Activated CD4-positive, alpha-beta T cell treated with anti-CD3 and anti-CD28 coated beads, Interleukin-2, amount 50 U/mL, for 4 hours (primary cell): ENCODE results near the gene GPC6.

Experiments used
- DNase-seq, 2 experiments: peaks; one replicate each; pipeline ENCODE4 v3.0.0-alpha.2; 2020

GPC6 gene

GRCh38 chr13:93386116-93386515 is 159.5 kb downstream of the GPC6 start:
- DNase-seq: no peak

GRCh38 chr13:93388701-93389100 is 162.1 kb downstream of the GPC6 start:
- DNase-seq: no peak

- DNase-seq: no peak
Measured at GRCh38 chr13:93397619-93398018, 171.0 kb downstream of the GPC6 start.

GRCh38 chr13:93398167-93399035 is 171.8 kb downstream of the GPC6 start:
- no peak for DNase-seq

- no peak for DNase-seq
Measured at GRCh38 chr13:93399212-93399611, 172.6 kb downstream of the GPC6 start.

- DNase-seq: no peak
Measured at GRCh38 chr13:93406136-93406535, 179.5 kb downstream of the GPC6 start.

- DNase-seq: no peak
Measured at GRCh38 chr13:93407551-93407950, 180.9 kb downstream of the GPC6 start.

- no peak for DNase-seq
Measured at GRCh38 chr13:93409001-93409400, 182.4 kb downstream of the GPC6 start.

- DNase-seq: no peak
Measured at GRCh38 chr13:93409816-93410215, 183.2 kb downstream of the GPC6 start.

- no peak for DNase-seq
Measured at GRCh38 chr13:93411186-93411680, 184.6 kb downstream of the GPC6 start.

- no peak for DNase-seq
Measured at GRCh38 chr13:93412676-93413075, 186.1 kb downstream of the GPC6 start.

- DNase-seq: no peak
Measured at GRCh38 chr13:93413972-93414717, 187.5 kb downstream of the GPC6 start.

- DNase-seq: no peak
Measured at GRCh38 chr13:93416736-93417355, 190.2 kb downstream of the GPC6 start.

- no peak for DNase-seq
Measured at GRCh38 chr13:93418398-93418797, 191.8 kb downstream of the GPC6 start.

- DNase-seq: no peak
Measured at GRCh38 chr13:93420206-93420605, 193.6 kb downstream of the GPC6 start.

- DNase-seq: no peak
Measured at GRCh38 chr13:93420887-93421286, 194.3 kb downstream of the GPC6 start.

- no peak for DNase-seq
Measured at GRCh38 chr13:93422980-93423543, 196.5 kb downstream of the GPC6 start.

GRCh38 chr13:93425411-93425810 is 198.8 kb downstream of the GPC6 start:
- no peak for DNase-seq

- DNase-seq: no peak
Measured at GRCh38 chr13:93430381-93430780, 203.8 kb downstream of the GPC6 start.

- DNase-seq: no peak
Measured at GRCh38 chr13:93435651-93436050, 209.0 kb downstream of the GPC6 start.

- no peak for DNase-seq
Measured at GRCh38 chr13:93437081-93437480, 210.5 kb downstream of the GPC6 start.

- DNase-seq: no peak
Measured at GRCh38 chr13:93446238-93446637, 219.6 kb downstream of the GPC6 start.

GRCh38 chr13:93450191-93450621 is 223.6 kb downstream of the GPC6 start:
- no peak for DNase-seq
